Stimulated activated CD4-positive, alpha-beta T cell treated with anti-CD3 and anti-CD28 coated beads, Interleukin-12 subunit alpha, Interleukin-12 subunit beta, amount 100 ng/mL, for 4 hours (primary cell): ENCODE results near the gene USP7.
"Not testable (repeated sequence)": the region's sequence is repeated elsewhere in the genome, so short reads cannot be mapped to it uniquely, and the experiment has no call there.

Experiments
- DNase-seq: peaks from one replicate; pipeline ENCODE4 v3.0.0-alpha.2; 2020

USP7 gene

GRCh38 chr16:8858994-8859912, 104.5 kb downstream of the USP7 start:
- DNase-seq = no peak

GRCh38 chr16:8855972-8856371, 107.7 kb downstream of the USP7 start:
- no peak for DNase-seq

GRCh38 chr16:8855051-8855786, 108.5 kb downstream of the USP7 start:
- DNase-seq = no peak

- no peak for DNase-seq
These were observed 109.3 kb downstream of the USP7 start for GRCh38 chr16:8854298-8854948.

- no peak for DNase-seq
These were observed 110.1 kb downstream of the USP7 start for GRCh38 chr16:8853611-8854010.

GRCh38 chr16:8853150-8853549, 110.6 kb downstream of the USP7 start:
- DNase-seq = no peak

- DNase-seq = no peak
These were observed 111.2 kb downstream of the USP7 start for GRCh38 chr16:8852534-8852933.

- no peak for DNase-seq
These were observed 111.8 kb downstream of the USP7 start for GRCh38 chr16:8851761-8852403.

- no peak for DNase-seq
These were observed 113.3 kb downstream of the USP7 start for GRCh38 chr16:8850279-8850885.

- DNase-seq = no peak
These were observed 114.2 kb downstream of the USP7 start for GRCh38 chr16:8849411-8850011.

- DNase-seq = no peak
These were observed 114.7 kb downstream of the USP7 start for GRCh38 chr16:8848939-8849391.

- no peak for DNase-seq
These were observed 115.3 kb downstream of the USP7 start for GRCh38 chr16:8848231-8848938.

GRCh38 chr16:8847623-8848022, 116.1 kb downstream of the USP7 start:
- no peak for DNase-seq

GRCh38 chr16:8847145-8847544, 116.6 kb downstream of the USP7 start:
- DNase-seq = no peak

- no peak for DNase-seq
These were observed 117.2 kb downstream of the USP7 start for GRCh38 chr16:8846401-8846932.

- DNase-seq = no peak
These were observed 117.9 kb downstream of the USP7 start for GRCh38 chr16:8845699-8846298.

- DNase-seq = not testable (repeated sequence)
These were observed 120.4 kb downstream of the USP7 start for GRCh38 chr16:8843296-8843695.
